MG63 (cell line): ENCODE data around the gene FBXL3. TPM values are rescaled to one million over a fixed set of nuclear protein-coding genes. Genes with fewer than 3 reads are reported as not detected.

Experiments used
- DNase-seq: peaks from one replicate; pipeline ENCODE4 v3.0.0-alpha.2; 2020
- H3K27me3 ChIP-seq: fragments of 250-450 bp; sonication (Bioruptor Pico); 2 replicates; pipeline ENCODE4 v1.5.1; 2020; ENCODE audit warnings: mild to moderate bottlenecking, moderate library complexity
- H3K36me3 ChIP-seq: fragments of 250-450 bp; sonication (Bioruptor Pico); 2 replicates; pipeline ENCODE4 v1.5.1; 2020; ENCODE audit warnings: mild to moderate bottlenecking, moderate library complexity
- H3K4me3 ChIP-seq: fragments of 250-450 bp; sonication (Bioruptor Pico); 2 replicates; pipeline ENCODE4 v1.5.1; 2020; ENCODE audit warnings: mild to moderate bottlenecking, moderate library complexity
- H3K9me3 ChIP-seq: fragments of 250-450 bp; sonication (Bioruptor Pico); 2 replicates; pipeline ENCODE4 v1.5.1; 2020; ENCODE audit warnings: mild to moderate bottlenecking, moderate library complexity
- total RNA-seq: library from RNA; depleted of rRNA; stranded (reverse); fragments of >200 nt; shearing (Covaris generic); gene quantifications from 2 replicates; pipeline ENCODE4 v1.2.3, GENCODE V29; 2014; ENCODE audit warnings: low replicate concordance

The FBXL3 gene
- total RNA-seq, 1 experiment from 2014 or later: 27.3 TPM

DNA sequence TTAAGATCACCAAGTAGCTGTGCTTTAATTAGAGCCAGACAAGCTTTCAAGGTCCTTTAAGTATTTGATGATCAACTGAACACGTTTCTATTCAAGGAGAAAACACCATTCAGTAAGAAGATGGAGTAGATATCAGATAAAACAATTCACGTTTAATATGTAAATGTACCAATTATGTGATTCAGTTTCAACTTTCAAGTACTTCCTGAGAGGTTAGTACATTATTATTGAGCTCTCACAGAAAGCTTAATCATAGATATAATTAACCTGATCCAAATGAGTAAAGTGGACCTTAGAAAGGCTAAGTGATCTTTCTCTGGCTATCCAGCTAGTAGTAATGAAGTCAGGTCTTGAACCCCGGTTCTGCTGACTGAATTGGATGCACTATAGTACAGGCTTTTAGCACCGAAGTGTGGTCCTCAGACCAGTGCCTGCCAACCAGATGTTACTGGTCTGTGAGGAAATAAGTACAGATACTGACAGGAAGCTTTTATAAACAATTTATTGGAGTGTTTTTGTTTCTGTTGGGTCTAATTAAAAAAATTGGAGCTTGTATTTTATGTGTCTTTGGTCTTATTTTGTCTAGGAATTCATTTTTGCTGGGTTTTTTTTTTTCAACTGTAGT is 24.9 kb downstream of the FBXL3 start:
- no peak for DNase-seq
- H3K36me3 ChIP-seq: peaks cover 59% of the 10 kb centered on the region
- no peaks in the 10 kb centered on the region for H3K9me3 ChIP-seq
- no peak overlapping the region for H3K4me3 ChIP-seq
- H3K27me3 ChIP-seq: no peaks in the 10 kb centered on the region

DNA sequence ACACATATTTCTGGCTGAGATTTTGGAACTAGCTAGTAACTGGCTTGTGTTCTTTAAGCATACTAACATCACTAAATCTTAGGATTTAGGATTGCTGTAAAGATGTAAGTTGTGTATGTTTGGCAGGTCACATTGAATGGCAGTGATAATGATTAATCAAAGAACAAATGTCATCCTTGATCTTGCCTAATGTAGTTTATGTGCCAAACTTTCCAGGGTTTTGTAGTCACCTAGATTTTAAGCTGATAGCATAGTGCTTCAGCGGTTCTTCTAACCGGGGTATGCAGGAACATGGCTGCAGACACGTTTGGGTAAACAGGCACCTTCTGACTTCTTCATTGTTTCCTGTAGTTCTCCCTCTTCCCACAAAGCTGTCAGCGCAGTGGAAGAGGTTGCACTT is 25.4 kb downstream of the FBXL3 start:
- H3K4me3 ChIP-seq: no peak overlapping the region
- no peak for DNase-seq
- peaks cover 53% of the 10 kb centered on the region for H3K36me3 ChIP-seq
- H3K9me3 ChIP-seq: no peaks in the 10 kb centered on the region
- H3K27me3 ChIP-seq: no peaks in the 10 kb centered on the region

DNA sequence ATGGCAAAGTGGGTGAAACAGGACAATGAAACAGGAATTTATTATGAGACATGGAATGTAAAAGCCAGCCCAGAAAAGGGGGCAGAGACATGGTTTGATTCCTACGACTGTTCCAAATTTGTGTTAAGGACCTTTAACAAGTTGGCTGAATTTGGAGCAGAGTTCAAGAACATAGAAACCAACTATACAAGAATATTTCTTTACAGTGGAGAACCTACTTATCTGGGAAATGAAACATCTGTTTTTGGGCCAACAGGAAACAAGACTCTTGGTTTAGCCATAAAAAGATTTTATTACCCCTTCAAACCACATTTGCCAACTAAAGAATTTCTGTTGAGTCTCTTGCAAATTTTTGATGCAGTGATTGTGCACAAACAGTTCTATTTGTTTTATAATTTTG is 26.5 kb downstream of the FBXL3 start:
- Histone ChIP-seq H3K4me3 (no peak overlapping the region), H3K36me3 (peaks cover 48% of the 10 kb centered on the region), H3K9me3 (no peaks in the 10 kb centered on the region), H3K27me3 (no peaks in the 10 kb centered on the region)
- no peak for DNase-seq

DNA sequence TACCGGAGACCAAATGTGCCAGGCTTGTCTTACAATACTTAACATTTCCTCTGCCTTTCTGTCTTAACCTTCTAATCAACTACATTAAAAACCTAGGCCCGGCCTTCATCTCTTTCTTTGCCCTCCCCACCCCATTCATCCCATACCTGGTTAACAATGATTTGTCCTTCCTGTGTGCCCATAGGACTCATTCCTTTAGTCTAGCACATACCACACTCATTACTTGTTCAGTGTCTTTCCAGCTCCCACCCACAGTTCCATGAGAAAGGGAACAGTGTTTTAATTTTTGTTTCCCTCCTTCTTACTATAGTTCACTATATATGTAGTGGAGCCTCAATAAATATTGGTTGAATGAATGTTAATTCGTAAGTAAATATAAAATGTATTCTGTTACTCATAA is 32.7 kb downstream of the FBXL3 start:
- Histone ChIP-seq H3K27me3 (no peaks in the 10 kb centered on the region), H3K9me3 (no peaks in the 10 kb centered on the region), H3K4me3 (no peak overlapping the region), H3K36me3 (peaks cover 14% of the 10 kb centered on the region)
- DNase-seq: no peak

DNA sequence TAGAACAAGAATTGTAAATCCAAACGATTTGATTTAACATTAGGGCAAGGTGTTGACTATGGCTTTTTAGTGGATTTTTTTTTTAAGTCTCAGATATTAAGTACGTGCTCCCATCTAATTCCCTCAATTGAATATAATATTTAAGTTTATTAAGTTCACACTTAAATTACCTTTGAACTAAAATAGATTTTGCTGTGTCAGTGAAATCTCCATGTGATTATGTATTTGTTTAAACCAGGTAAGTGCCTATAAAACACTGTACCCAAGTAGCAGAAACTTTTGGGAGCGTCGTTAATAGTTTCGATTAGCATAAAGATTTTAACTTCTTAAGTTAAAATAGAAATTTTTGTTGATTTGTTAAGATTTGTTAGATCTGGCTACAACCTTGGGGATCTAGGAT is 33.5 kb downstream of the FBXL3 start:
- Histone ChIP-seq H3K27me3 (no peaks in the 10 kb centered on the region), H3K36me3 (peaks cover 13% of the 10 kb centered on the region), H3K9me3 (no peaks in the 10 kb centered on the region), H3K4me3 (no peak overlapping the region; the same call in 1 of the 2 replicates)
- DNase-seq: no peak

DNA sequence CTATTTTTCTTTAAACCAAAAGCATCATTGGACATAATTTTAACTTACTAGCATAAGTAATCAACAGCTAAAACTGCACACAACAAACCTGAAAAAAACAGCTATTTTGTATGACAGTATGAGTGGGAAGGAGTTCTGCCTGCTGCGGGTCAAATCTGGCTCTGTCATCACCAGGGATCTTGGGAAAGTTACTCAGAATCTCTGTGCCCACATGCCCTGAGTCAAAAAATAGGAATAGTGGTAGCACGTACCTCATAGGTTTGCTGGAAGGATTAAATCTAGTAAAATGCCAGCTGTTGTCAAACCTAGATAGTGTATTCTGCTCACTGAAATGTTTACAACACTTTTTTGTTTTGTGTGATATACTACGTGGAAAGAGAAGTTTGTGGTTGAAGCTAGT is 33.9 kb downstream of the FBXL3 start:
- peak overlapping the region; percentile 71 for H3K4me3 ChIP-seq
- DNase-seq: no peak
- H3K27me3 ChIP-seq: no peaks in the 10 kb centered on the region
- H3K36me3 ChIP-seq: peaks cover 8% of the 10 kb centered on the region; the same call in 1 of the 2 replicates
- H3K9me3 ChIP-seq: no peaks in the 10 kb centered on the region

DNA sequence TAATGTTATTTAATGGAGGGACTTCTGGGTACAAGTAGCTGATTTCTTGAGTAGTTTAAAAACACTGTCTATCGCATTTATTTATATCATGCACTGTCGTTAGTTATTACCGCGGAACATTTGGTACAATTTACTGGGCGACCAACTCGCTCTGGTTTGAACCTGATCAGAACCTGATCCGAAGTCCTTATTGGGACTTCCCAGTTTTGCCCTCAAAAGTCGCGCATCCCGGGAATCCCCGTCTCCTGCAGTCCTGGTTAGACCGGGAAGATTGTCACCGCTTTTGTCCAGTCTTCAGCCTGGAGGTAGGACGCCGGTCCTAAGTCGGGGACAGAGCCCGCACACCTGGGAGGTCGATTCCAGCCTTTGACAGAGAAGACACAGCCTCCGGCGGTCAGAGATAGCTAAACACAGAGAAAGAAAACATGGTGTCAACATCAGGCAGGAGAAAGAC is 34.4 kb downstream of the FBXL3 start:
- no peaks in the 10 kb centered on the region for H3K9me3 ChIP-seq
- H3K27me3 ChIP-seq: no peaks in the 10 kb centered on the region
- peaks cover 4% of the 10 kb centered on the region; the same call in 1 of the 2 replicates for H3K36me3 ChIP-seq
- H3K4me3 ChIP-seq: peak overlapping the region; percentile 71
- DNase-seq: peak; percentile 9

DNA sequence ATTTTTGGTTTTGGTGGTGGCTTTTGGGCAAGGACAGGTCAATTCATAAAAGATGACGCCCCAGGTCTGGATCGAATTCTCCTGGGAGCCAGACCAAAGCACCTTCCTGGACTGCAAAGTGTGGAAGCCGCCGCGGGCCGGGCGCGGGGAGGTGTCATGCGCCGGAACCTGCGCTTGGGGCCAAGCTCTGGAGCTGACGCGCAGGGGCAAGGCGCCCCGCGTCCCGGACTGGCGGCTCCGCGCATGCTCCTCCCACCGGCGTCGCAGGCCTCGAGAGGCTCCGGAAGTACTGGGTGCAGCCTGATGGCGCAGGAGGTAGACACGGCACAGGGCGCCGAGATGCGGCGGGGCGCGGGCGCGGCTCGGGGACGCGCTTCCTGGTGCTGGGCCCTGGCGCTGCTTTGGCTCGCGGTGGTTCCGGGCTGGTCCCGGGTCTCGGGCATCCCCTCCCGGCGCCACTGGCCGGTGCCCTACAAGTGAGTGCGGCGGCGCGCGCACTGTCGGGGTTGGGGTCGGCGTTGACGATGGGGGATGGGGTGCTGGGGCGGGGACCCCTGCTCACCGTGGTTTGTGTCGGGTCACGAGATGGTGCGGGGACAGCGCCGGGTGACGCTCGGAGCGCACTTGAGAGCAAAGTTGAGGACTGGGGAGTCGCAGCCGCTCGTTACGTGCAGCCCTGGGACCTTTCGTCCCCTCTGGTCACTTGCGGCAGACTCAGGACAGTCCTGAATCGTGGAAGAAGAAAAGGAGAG is 35.0 kb downstream of the FBXL3 start, which contains the start of gene CLN5:
Gene CLN5 (plus strand): TSS at position 286 of the 752 bp plus-strand sequence. CDS start 18 bp downstream, at position 304.
- peak; percentile 95 for DNase-seq
- no peaks in the 10 kb centered on the region for H3K27me3 ChIP-seq
- no peaks in the 10 kb centered on the region for H3K36me3 ChIP-seq
- H3K9me3 ChIP-seq: no peaks in the 10 kb centered on the region
- H3K4me3 ChIP-seq: peak within 1 kb of the TSS; percentile 71

DNA sequence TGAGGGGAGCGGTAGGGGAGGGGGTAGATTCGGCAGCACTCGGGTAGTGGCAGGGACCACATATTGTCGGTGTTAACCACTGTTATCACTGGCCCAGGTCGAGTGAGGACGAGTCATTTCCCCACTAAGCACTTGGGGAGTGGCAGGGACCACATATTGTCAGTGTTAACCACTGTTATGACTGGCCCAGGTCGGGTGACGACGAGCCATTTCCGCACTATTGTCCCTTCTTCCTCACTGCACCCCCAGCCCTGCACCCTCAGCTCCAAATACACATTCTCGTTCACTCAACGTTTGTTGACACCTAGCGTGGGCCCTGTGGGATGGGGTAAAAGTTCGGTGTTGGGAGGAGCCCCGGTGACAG is 35.5 kb downstream of the FBXL3 start:
- DNase-seq: peak; percentile 10
- peak overlapping the region; percentile 71 for H3K4me3 ChIP-seq
- H3K36me3 ChIP-seq: no peaks in the 10 kb centered on the region
- no peaks in the 10 kb centered on the region for H3K9me3 ChIP-seq
- H3K27me3 ChIP-seq: no peaks in the 10 kb centered on the region

DNA sequence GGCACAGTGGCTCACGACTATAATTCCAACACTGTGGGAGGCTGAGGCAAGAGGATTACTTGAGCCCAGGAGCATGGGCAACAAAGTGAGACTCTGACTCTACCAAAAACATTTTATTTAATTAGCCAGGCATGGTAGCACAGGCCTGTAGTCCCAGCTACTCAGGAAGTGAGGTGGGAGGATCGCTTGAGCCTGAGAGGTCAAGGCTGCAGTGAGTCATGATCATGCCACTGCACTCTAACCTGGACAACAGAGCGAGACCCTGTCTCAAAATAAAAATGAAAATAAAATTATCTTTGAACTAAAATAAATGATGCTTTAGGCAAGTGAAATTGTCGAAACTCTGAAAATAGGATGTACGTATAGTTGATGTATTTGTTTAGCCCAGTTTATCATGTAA is 43.3 kb downstream of the FBXL3 start:
- no peak for DNase-seq
- no peak overlapping the region for H3K4me3 ChIP-seq
- H3K36me3 ChIP-seq: no peaks in the 10 kb centered on the region
- no peaks in the 10 kb centered on the region for H3K9me3 ChIP-seq
- H3K27me3 ChIP-seq: peaks cover 10% of the 10 kb centered on the region

DNA sequence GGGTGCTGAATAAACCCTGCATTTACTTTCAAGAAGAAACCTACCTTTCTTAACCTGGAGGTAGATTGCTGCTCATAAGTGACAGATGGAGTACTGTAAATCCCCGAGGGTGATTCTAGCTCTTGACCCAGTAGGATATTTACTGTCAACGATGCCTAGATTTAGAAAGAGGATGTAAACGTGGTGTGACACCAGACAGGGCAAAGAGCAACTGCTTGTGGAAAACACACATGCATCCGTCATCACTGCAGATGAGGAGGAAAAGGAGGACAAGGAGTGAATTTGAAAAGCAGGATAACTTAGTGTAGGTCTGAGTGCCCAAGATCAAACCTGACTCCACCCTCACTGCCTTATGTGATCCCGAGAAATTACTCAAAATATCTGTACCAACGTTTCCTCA is 44.9 kb downstream of the FBXL3 start:
- DNase-seq: no peak
- H3K36me3 ChIP-seq: no peaks in the 10 kb centered on the region
- H3K4me3 ChIP-seq: no peak overlapping the region
- H3K27me3 ChIP-seq: peaks cover 10% of the 10 kb centered on the region
- no peaks in the 10 kb centered on the region for H3K9me3 ChIP-seq

DNA sequence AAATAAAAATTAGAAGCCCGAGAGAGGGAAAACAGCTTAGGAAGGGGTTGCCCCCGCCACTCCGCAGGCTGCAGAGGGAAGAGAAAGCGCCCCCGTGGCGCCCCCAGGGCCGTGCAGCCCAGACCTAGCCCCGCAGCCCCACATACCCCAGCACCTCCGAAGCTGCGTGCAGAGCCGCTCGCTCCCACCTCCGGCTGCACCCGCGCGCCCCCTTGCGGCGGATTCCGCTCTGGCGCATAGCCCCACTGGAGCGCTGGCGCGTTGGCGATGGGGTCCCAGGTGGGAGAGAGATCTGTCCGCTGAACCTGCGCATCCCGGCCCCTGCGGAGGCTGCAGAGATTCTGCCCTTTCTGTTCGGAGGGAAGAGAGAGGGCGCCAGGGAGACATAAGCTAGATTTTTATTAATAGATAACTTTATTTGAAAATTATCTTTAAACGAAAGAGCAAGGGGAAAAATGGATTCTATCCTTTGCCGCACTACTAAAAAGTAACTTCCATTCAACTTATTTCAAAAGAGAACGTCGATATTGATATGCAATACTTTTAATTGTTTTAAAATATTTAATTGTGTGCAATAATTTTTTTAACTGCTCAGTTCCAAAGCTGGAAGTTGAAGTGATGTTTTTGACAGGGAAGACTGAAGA is 46.8 kb downstream of the FBXL3 start:
- peaks cover 10% of the 10 kb centered on the region for H3K27me3 ChIP-seq
- no peaks in the 10 kb centered on the region for H3K36me3 ChIP-seq
- no peaks in the 10 kb centered on the region for H3K9me3 ChIP-seq
- H3K4me3 ChIP-seq: peak overlapping the region; percentile 25
- peak; percentile 67 for DNase-seq

DNA sequence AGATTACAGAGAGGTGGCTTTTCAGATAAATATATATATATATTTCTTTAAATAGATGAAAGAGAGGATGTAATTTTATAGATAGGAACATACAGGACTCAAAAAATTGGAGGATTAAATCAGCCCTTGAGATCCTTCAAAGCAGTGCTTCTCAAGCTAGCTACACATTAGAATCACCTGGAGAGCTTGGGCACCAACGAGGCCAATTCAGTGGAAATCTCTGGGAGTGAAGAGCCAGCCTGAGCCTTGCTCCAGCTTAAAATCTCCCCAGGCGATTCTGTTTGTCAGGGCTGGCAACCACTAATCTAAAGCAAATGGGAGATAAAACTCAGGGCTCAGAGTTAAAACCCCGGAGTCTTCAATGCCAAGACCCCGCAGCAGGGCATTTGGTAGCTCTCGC is 50.0 kb downstream of the FBXL3 start:
- H3K36me3 ChIP-seq: no peaks in the 10 kb centered on the region
- no peak for DNase-seq
- peaks cover 10% of the 10 kb centered on the region for H3K27me3 ChIP-seq
- no peak overlapping the region for H3K4me3 ChIP-seq
- no peaks in the 10 kb centered on the region for H3K9me3 ChIP-seq

DNA sequence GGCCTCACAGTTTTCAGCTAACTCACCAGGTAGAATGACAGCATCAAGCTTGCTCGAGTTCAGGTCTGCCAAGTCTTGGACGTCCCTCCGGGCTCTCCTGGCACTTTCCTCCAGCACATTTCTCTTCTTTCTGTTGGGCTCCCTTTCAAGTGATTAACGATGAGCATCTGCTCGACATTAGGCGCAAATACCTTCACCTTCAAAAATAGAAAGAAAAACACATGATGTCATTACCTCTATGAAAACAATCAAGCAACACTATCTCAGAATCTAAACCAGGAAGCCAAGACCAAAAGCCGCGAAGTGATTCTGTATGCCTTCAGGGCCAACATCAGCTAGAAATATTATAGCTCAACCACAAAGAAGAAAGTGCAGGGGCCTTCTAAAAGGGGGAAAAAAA is 50.5 kb downstream of the FBXL3 start:
- Histone ChIP-seq H3K36me3 (no peaks in the 10 kb centered on the region), H3K27me3 (peaks cover 10% of the 10 kb centered on the region), H3K4me3 (no peak overlapping the region), H3K9me3 (no peaks in the 10 kb centered on the region)
- no peak for DNase-seq

DNA sequence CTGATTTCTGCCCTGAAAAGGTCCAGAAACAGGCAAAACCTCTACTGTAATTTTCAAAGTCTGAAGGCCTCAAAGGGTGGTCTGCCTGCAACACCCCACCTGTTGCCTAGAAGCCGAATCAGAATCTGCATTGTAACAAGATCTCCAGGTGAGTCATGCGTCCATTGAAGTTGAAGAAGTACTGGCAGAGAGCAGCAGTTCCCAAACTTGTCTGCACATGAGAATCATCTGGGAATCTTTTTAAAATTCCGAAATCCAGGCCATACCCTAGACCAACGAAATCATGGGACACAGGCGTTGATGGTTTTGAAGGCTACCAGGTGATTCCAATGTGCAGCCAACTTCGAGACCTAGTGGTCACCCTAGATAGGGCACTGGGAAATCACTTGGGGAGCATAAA is 51.1 kb downstream of the FBXL3 start:
- Histone ChIP-seq H3K27me3 (peaks cover 5% of the 10 kb centered on the region), H3K36me3 (no peaks in the 10 kb centered on the region), H3K4me3 (no peak overlapping the region), H3K9me3 (no peaks in the 10 kb centered on the region)
- DNase-seq: no peak

DNA sequence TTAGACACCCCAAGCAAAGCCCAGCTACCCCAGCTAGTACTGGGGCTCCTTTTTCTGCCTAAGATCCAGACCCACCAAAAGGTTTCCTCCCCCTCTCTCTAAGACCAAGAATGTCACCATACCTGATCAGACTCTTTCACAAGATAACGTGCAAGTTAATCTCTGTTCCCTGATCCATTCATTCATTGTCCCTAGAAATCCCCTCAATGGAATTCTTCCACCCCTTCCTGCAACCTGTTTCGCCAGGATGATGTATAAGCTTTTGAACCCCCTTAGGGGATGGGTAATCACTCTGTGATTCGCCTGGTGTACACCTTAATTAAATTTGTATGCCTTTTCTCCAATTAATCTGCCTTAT is 52.4 kb downstream of the FBXL3 start:
- Histone ChIP-seq H3K36me3 (no peaks in the 10 kb centered on the region), H3K27me3 (no peaks in the 10 kb centered on the region), H3K4me3 (no peak overlapping the region), H3K9me3 (no peaks in the 10 kb centered on the region)
- no peak for DNase-seq

DNA sequence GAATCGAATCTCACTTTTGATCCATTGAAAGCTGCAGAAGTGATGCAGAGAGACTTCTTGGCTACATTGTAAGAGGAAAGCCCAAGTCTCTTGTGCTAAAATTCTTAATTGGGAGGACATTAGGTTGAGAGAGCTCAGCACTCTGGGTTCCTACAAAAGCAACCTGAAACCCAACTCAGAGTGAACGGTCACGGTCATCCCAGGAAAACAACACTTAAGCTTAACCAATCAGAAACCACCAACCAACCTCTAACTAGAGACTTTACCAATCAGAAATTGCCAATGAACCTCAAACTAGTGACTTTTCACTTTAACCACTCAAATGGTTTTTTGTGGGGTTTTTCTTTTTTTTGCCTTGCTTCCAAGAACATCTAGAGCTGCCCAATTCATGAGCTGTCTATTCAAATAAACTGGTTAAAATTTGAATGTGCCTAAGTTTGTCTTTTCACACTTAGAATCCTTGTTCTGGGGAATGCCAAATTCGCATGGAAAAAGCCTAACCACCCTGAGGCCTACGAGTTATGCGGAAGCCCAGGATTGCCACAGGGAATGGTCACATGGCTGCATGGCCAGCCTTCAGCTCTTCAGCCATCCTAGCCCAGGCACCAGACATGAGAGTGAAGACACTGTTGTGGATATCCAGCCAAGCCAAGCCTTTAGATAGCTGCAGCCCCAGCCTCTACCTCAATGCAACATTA is 52.9 kb downstream of the FBXL3 start:
- H3K4me3 ChIP-seq: no peak overlapping the region
- no peaks in the 10 kb centered on the region for H3K27me3 ChIP-seq
- H3K36me3 ChIP-seq: no peaks in the 10 kb centered on the region
- no peak for DNase-seq
- no peaks in the 10 kb centered on the region for H3K9me3 ChIP-seq
